Endodermal cell (in vitro differentiated cells): ENCODE measurements around the gene SLC38A4. TPM values are rescaled to one million over a fixed set of nuclear protein-coding genes. Genes with fewer than 3 reads are reported as not detected.

Experiments
- DNase-seq: peaks from one replicate; pipeline ENCODE4 v3.0.0-alpha.2; 2017
- H3K27ac ChIP-seq: 2 replicates; pipeline ENCODE4 v1.5.1; 2013; ENCODE audit warnings: mild to moderate bottlenecking, low read depth, low read length, moderate library complexity
- H3K27me3 ChIP-seq: 2 replicates; pipeline ENCODE4 v1.6.1; 2013; ENCODE audit warnings: mild to moderate bottlenecking, low read length, moderate library complexity; ENCODE audit not compliant: insufficient read depth, control insufficient read depth, poor library complexity, severe bottlenecking
- H3K36me3 ChIP-seq: 2 replicates; pipeline ENCODE4 v1.7.0; 2013; ENCODE audit warnings: mild to moderate bottlenecking, low read length, moderate library complexity; ENCODE audit not compliant: control insufficient read depth, insufficient read depth
- H3K4me1 ChIP-seq: one replicate; pipeline ENCODE4 v1.7.0; 2013; ENCODE audit warnings: low read length; ENCODE audit not compliant: control insufficient read depth, insufficient read depth
- H3K4me3 ChIP-seq: 2 replicates; pipeline ENCODE4 v1.5.1; 2013; ENCODE audit warnings: mild to moderate bottlenecking, low read length, moderate library complexity
- H3K9ac ChIP-seq: 2 replicates; pipeline ENCODE4 v1.6.1; 2013; ENCODE audit warnings: mild to moderate bottlenecking, low read length, moderate library complexity; ENCODE audit not compliant: poor library complexity, severe bottlenecking; ENCODE audit errors: extremely low read depth
- H3K9me3 ChIP-seq: 2 replicates; pipeline ENCODE4 v1.6.1; 2013; ENCODE audit warnings: mild to moderate bottlenecking, low read length, moderate library complexity; ENCODE audit not compliant: control insufficient read depth
- H3K27ac Mint-ChIP-seq: 2 replicates; pipeline ENCODE4 v1.8.0; 2020; ENCODE audit warnings: mixed read lengths
- H3K27me3 Mint-ChIP-seq: 2 replicates; pipeline ENCODE4 v1.8.0; 2021; ENCODE audit warnings: mild to moderate bottlenecking, mixed read lengths; ENCODE audit not compliant: insufficient read depth
- H3K36me3 Mint-ChIP-seq: 2 replicates; pipeline ENCODE4 v1.8.0; 2020; ENCODE audit warnings: low read depth, mixed read lengths
- H3K4me1 Mint-ChIP-seq: 2 replicates; pipeline ENCODE4 v1.8.0; 2020; ENCODE audit warnings: mixed read lengths
- H3K4me3 Mint-ChIP-seq: 2 replicates; pipeline ENCODE4 v1.8.0; 2020; ENCODE audit warnings: mild to moderate bottlenecking, moderate library complexity, mixed read lengths
- H3K9me3 Mint-ChIP-seq: 2 replicates; pipeline ENCODE4 v1.8.0; 2020; ENCODE audit warnings: mild to moderate bottlenecking, mixed read lengths
- CTCF ChIP-seq: fragments of 200-600 bp; sonication (generic); conservative IDR thresholded peaks from 2 replicates; pipeline ENCODE4 v1.5.0; 2021; ENCODE audit warnings: antibody characterized with exemption, mild to moderate bottlenecking
- WGBS, 2 experiments: methylation state at CpG; one replicate each; pipeline versions ENCODE4 v1.1.5 to v1.1.7; 2013; ENCODE audit warnings: missing lambda C conversion rate in 2 of 2, mixed read lengths in 1 of 2; ENCODE audit not compliant: insufficient coverage in 1 of 2, insufficient read length in 1 of 2; 5-methylcytosine and 5-hydroxymethylcytosine counted together
- total RNA-seq, 2 donors: library from RNA; stranded (reverse); fragmentation: NEBNext Ultra II Directional in 1 of 2; extraction: Animal tissue kit (Norgen Biotek cat#: 25700) in 1 of 2; gene quantifications; 2 replicates in 1 of 2; 3 replicates in 1 of 2; pipeline ENCODE4 v1.2.1, GENCODE V29; 2021

The SLC38A4 gene
- total RNA-seq, 2 donors from 2014 or later = 0.62 TPM; not detected in 1

GRCh38 chr12:46718495-46718894 lies 107.3 kb downstream of the SLC38A4 start:
- Histone ChIP-seq H3K9ac (no peak overlapping the region), H3K4me1 (no peaks in the 10 kb centered on the region), H3K4me3 (no peak overlapping the region), H3K36me3 (no peaks in the 10 kb centered on the region), H3K27me3 (no peaks in the 10 kb centered on the region), H3K9me3 (peaks cover 5% of the 10 kb centered on the region), H3K27ac (no peak overlapping the region)
- H3K36me3 Mint-ChIP-seq = no peaks in the 10 kb centered on the region
- H3K4me3 Mint-ChIP-seq = no peak overlapping the region
- no peak for TF ChIP-seq CTCF
- no peaks in the 10 kb centered on the region for H3K27me3 Mint-ChIP-seq
- no peaks in the 10 kb centered on the region for H3K4me1 Mint-ChIP-seq
- H3K9me3 Mint-ChIP-seq = no peaks in the 10 kb centered on the region
- no peak for DNase-seq
- WGBS, 2 experiments = 94 to 95% methylated on average over 3 of the region's 3 CpGs
- no peak overlapping the region for H3K27ac Mint-ChIP-seq

GRCh38 chr12:46717868-46718267 lies 107.9 kb downstream of the SLC38A4 start:
- Histone ChIP-seq H3K27ac (no peak overlapping the region), H3K9me3 (peaks cover 5% of the 10 kb centered on the region), H3K27me3 (no peaks in the 10 kb centered on the region), H3K4me3 (no peak overlapping the region), H3K36me3 (no peaks in the 10 kb centered on the region), H3K9ac (no peak overlapping the region), H3K4me1 (no peaks in the 10 kb centered on the region)
- Mint-ChIP-seq H3K27me3 (no peaks in the 10 kb centered on the region), H3K4me3 (no peak overlapping the region), H3K36me3 (no peaks in the 10 kb centered on the region), H3K4me1 (no peaks in the 10 kb centered on the region), H3K27ac (no peak overlapping the region), H3K9me3 (peaks cover 3% of the 10 kb centered on the region)
- WGBS, 2 experiments = 90 to 93% methylated on average over 3 of the region's 3 CpGs
- no peak for TF ChIP-seq CTCF
- DNase-seq = no peak

- no peaks in the 10 kb centered on the region for H3K27me3 Mint-ChIP-seq
- H3K36me3 Mint-ChIP-seq = no peaks in the 10 kb centered on the region
- peaks cover 5% of the 10 kb centered on the region for H3K9me3 ChIP-seq
- no peaks in the 10 kb centered on the region for H3K27me3 ChIP-seq
- TF ChIP-seq CTCF = no peak
- peaks cover 3% of the 10 kb centered on the region for H3K9me3 Mint-ChIP-seq
- no peaks in the 10 kb centered on the region for H3K4me1 ChIP-seq
- no peak overlapping the region for H3K27ac ChIP-seq
- no peak overlapping the region for H3K4me3 ChIP-seq
- H3K9ac ChIP-seq = no peak overlapping the region
- no peaks in the 10 kb centered on the region for H3K36me3 ChIP-seq
- H3K4me1 Mint-ChIP-seq = no peaks in the 10 kb centered on the region
- no peak overlapping the region for H3K4me3 Mint-ChIP-seq
- DNase-seq = no peak
- no peak overlapping the region for H3K27ac Mint-ChIP-seq
Observed at GRCh38 chr12:46717159-46717558, 108.6 kb downstream of the SLC38A4 start.
